Measurements from ENCODE around the gene DPM3.
"Not testable (repeated sequence)": the region's sequence is repeated elsewhere in the genome, so short reads cannot be mapped to it uniquely, and the experiment has no call there.

The DPM3 gene, protein sequence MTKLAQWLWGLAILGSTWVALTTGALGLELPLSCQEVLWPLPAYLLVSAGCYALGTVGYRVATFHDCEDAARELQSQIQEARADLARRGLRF

GRCh38 chr1:155139895-155140629 lies at the start of gene DPM3:
TSS of gene DPM3 (minus strand) at chr1:155140531. CDS start at chr1:155140240, 291 bp downstream.
- DNase-seq (ENCODE audit: low read depth in 2 of 3, low spot score in 1 of 3) = peak; percentile 83 to 92 (median 90)

GRCh38 chr1:155189926-155190325 lies 49.6 kb upstream of the DPM3 start:
- DNase-seq (ENCODE audit: low read depth in 2 of 3, low spot score in 1 of 3) = not testable (repeated sequence)

- DNase-seq (ENCODE audit: low read depth in 2 of 3, low spot score in 1 of 3) = no peak
Measured at GRCh38 chr1:155188268-155188667, 47.9 kb upstream of the DPM3 start.

GRCh38 chr1:155187456-155187891 lies 47.1 kb upstream of the DPM3 start:
- no peak for DNase-seq (ENCODE audit: low read depth in 2 of 3, low spot score in 1 of 3)

DNA sequence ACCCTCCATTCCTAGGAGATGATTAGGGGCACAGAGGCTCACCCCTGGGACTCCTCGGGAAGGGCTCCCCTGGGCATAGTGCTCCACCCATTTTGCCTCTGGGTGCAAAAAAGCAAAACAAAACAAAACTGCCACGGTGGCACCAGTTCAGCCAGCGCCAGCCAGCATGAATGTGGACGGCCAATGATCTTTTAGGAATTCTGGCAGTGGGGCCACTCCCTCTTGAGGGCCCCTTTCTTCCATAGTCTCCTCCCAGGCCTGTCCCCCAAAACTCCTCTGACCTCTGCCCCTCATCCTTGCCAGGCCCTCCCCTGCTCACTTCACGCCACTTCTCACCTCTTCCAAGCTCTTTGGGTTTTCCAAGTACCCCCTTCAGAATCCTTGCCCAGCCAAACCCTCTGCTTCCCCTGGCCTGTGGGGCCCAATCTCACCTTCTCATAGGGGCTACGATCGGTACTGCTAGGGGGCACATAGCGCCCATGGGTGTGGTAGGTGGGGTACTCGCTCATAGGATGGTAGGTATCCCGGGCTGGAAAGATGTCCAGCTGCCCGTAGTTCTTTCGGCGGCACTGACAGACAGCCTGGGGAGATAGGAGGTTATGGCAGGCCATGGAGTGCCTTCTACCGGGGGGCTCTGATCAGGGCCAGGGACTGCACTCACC lies 46.6 kb upstream of the DPM3 start:
- DNase-seq (ENCODE audit: low read depth in 2 of 3, low spot score in 1 of 3) = no peak

- no peak for DNase-seq (ENCODE audit: low read depth in 2 of 3, low spot score in 1 of 3)
Measured at GRCh38 chr1:155186067-155186793, 45.9 kb upstream of the DPM3 start.

GRCh38 chr1:155185783-155186066 lies 45.4 kb upstream of the DPM3 start:
- no peak for DNase-seq (ENCODE audit: low read depth in 2 of 3, low spot score in 1 of 3)

- DNase-seq (ENCODE audit: low read depth in 2 of 3, low spot score in 1 of 3) = no peak
Measured at GRCh38 chr1:155184835-155185782, 44.8 kb upstream of the DPM3 start.

GRCh38 chr1:155184351-155184811 lies 44.0 kb upstream of the DPM3 start:
- DNase-seq (ENCODE audit: low read depth in 2 of 3, low spot score in 1 of 3) = no peak

DNA sequence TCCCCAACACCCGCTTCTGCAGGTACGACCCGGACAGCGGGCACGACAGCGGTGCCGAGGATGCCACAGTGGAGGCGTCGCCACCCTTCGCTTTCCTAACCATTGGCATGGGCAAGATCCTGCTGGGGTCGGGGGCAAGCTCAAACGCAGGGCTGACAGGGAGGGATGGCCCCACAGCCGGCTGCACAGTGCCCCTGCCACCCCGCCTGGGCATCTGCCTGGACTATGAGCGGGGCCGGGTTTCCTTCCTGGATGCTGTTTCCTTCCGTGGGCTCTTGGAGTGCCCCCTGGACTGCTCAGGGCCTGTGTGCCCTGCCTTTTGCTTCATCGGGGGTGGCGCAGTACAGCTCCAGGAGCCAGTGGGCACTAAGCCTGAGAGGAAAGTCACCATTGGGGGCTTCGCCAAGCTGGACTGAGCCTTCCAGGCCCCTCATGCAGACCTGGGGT lies 43.5 kb upstream of the DPM3 start:
- DNase-seq (ENCODE audit: low read depth in 2 of 3, low spot score in 1 of 3) = no peak

- no peak for DNase-seq (ENCODE audit: low read depth in 2 of 3, low spot score in 1 of 3)
Measured at GRCh38 chr1:155182052-155182550, 41.8 kb upstream of the DPM3 start.

DNA sequence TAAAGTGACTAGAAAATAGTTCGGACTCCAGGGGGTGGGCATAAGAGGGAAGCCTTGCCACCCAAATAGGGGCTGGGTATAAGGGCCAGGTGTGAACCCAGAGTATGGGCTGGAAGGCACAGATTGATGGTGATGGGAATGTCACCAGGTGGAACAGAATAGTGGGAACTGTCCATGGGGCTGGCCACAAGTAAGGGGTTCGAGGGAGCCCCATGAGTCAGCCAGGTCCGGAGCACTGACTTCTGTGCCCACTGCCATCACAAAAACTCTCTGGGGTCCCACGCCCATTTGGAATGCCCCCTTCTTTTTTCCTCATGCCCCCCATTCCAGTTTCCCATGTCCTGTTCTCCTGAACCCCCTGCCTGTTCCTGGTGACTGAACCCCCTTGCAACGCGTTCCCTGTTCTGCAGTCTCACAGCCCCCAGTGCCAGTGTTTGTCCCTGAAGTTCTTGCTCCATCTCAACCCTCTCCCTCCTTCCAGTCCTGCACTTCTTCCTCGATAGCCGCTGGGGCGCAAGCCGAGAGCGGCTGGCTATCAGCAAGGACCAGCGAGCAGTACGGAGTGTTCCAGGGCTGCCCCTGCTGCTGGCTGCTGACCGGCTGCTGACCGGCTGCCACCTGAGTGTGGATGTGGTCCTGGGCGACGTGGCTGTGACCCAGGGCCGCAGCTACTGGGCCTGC lies 41.2 kb upstream of the DPM3 start:
- no peak for DNase-seq (ENCODE audit: low read depth in 2 of 3, low spot score in 1 of 3)

DNA sequence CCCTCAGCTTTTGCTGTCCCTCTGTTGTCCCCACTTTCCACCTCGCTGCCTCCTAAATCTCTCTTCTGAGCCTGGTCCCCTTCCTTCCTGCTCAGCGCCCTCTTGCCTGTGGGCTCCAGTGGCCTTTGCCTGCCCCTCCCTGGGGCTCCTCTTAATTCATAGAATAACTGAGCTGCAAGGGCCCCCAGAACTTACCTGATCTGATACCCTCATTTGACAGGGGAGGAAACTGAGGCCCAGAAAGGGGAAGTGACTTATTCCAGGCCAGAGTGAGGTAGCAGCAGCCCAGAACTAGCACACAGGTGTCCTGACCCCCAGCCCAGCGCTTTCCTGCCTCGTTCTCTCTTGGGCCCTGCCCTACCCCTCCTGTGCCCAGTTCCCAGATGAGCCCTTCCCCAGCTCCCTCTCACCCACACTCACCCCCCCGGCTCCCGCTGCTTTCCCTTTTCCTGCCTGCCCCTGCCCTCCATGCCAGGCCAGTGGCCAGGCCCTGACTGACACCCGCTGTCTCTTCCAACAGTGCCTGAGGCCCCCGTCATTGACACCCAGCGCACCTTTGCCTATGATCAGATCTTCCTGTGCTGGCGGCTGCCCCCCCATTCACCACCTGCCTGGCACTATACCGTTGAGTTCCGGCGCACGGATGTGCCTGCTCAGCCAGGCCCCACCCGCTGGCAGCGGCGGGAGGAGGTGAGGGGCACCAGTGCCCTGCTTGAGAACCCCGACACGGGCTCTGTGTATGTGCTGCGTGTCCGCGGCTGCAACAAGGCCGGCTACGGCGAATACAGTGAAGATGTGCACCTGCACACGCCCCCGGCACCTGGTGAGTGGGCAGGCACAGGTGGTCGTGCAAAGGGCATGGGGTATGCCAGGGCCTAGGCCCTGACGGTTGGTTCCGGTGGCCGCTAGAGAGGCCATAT lies 39.0 kb upstream of the DPM3 start:
- DNase-seq (ENCODE audit: low read depth in 2 of 3, low spot score in 1 of 3) = no peak

- DNase-seq (ENCODE audit: low read depth in 2 of 3, low spot score in 1 of 3) = no peak
Measured at GRCh38 chr1:155178441-155179111, 38.2 kb upstream of the DPM3 start.

GRCh38 chr1:155177918-155178281 lies 37.6 kb upstream of the DPM3 start:
- DNase-seq (ENCODE audit: low read depth in 2 of 3, low spot score in 1 of 3) = no peak

DNA sequence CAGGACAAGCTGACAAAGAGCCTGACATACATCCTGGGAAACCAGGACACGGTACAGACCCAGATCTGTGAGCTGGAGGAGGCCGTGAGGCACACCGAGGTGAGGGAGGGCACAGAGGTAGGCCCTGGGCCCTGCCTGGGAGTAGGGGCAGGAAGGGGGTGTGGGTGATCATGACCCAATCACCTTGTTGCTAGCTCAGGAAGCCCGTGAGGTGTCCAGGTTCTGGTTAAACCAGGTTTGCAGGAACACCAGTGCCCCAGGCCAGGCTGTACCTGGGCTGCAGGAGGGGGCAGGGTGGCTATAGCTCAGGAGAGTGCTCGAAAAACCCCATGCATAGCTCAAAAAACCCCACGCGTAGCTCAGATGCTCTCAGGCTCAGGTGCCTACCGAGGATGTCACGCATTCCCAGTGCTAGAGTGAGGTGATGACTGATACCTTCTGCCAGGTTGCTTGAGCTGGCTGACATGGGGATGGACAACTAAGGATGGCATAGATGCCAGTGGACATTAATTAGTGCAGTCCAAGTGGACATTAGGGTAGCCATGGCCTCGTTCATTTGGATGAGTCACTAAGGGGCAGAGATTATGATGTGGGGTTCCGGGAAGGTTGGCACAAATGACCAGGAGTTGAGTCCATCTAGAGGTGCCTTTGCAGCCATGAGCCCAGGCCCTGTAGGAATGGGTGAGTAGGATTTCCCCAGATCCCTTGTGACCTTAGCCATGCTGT lies 37.0 kb upstream of the DPM3 start:
- DNase-seq (ENCODE audit: low read depth in 2 of 3, low spot score in 1 of 3) = no peak

DNA sequence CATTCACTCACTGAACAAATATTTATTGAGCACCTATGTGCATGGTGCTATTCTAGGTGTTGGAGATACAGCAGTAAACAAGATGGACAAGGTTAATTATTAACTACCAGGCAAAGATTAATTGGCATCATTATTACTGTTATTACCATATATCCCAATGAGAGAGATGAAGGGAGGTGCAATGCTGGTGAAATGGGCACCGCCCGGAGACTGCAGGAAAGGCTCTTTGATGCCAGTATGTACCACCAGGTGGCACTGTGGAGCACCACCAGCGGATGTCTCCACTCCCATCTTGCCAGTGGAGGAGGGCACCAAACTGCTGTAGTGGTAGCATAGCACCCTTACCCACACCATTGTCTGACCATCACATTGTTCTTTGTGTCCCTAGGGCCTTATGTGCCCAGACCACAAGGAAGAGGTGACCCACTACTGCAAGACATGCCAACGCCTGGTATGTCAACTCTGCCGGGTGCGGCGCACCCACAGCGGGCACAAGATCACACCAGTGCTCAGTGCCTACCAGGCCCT lies 36.3 kb upstream of the DPM3 start:
- peak; percentile 77 to 93 (median 82) for DNase-seq (ENCODE audit: low read depth in 2 of 3, low spot score in 1 of 3)

All from stimulated activated CD4-positive, alpha-beta T cell treated with anti-CD3 and anti-CD28 coated beads, Interleukin-12 subunit alpha, Interleukin-12 subunit beta, amount 100 ng/mL, for 48 hours (primary cell).